ENCODE data around the gene APBA1. TPM values are rescaled to one million over a fixed set of nuclear protein-coding genes. Genes with fewer than 3 reads are reported as not detected.

The APBA1 gene
- total RNA-seq, 8 experiments from 2014 or later: 0.73 to 30.5 (median 15.7) TPM

GRCh38 chr9:69527454-69527853, 144.7 kb downstream of the APBA1 start:
- Histone ChIP-seq H3K4me1 (replicated peaks in 1 of 2) (no peaks in the 10 kb centered on the region), H3K4me3 (no peak overlapping the region), H3K27ac (no peak overlapping the region)
- ATAC-seq (replicated peaks in 6 of 8): no peak
- in situ Hi-C loops (cut with MboI; ENCODE audit: low pct_unique_long_range_greater_than_20kb in 2 of 9, low sequenced_read_pairs in 9 of 9, unreplicated experiment in 9 of 9): loop anchor here in 2 of 9 experiments (25.0 kb wide), 2 partner anchors 90 to 115 kb away; no protein-coding TSS in a partner anchor
- 73 to 100% (median 100%) methylated on average over 1 of the region's 1 CpG; no CpG with 5 or more reads in 1 of the 10 experiments for WGBS, 10 experiments

GRCh38 chr9:69526699-69527098, 145.5 kb downstream of the APBA1 start:
- ATAC-seq (replicated peaks in 6 of 8): no peak
- 71 to 100% (median 92%) methylated on average over 1 to 2 of the region's 2 CpGs; no CpG with 5 or more reads in 3 of the 10 experiments for WGBS, 10 experiments
- Histone ChIP-seq H3K4me3 (no peak overlapping the region), H3K27ac (no peak overlapping the region), H3K4me1 (replicated peaks in 1 of 2) (no peaks in the 10 kb centered on the region)
- in situ Hi-C loops (cut with MboI; ENCODE audit: low pct_unique_long_range_greater_than_20kb in 2 of 9, low sequenced_read_pairs in 9 of 9, unreplicated experiment in 9 of 9): loop anchor here in 2 of 9 experiments (25.0 kb wide), 2 partner anchors 89 to 114 kb away; no protein-coding TSS in a partner anchor

DNA sequence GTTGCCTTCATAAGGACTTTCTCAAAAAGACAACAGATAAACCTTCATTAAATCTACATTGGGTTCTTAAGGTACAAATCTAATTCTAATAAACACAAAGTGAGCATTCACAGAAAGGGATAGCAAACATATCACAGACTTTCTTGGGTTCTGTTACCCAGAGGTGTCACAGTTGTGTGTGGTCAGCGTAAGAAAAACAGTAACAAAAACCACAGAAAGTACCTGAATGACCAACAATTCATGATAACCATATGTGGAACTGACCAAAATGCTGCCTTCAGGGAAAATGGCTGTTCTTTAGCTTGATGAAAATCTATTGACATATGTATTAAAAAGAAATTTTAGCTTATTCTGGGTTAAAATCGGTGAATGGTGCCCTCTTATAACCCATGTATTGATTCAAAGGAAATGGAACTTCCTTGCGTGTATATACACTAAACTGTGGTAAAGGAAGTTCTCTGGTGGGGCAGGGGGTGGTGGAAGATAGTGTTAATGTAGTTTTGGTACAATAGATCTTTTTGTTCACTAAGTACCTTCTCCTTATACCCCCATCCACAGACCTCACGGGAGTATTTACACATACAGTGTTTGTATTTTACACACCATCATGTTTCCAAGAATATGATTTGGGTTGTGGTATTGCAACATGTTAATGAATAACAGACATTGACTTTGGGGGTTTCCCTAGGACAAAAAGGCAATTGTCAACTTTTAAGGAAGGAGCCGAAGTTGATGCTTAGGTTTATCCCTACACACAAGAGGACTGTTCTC, 152.5 kb downstream of the APBA1 start:
- in situ Hi-C loops (cut with MboI; ENCODE audit: low pct_unique_long_range_greater_than_20kb in 2 of 9, low sequenced_read_pairs in 9 of 9, unreplicated experiment in 9 of 9): no loop called here
- no peaks in the 10 kb centered on the region for H3K4me1 ChIP-seq (replicated peaks in 1 of 2)
- 14 to 100% (median 79%) methylated on average over 1 to 5 of the region's 5 CpGs for WGBS, 10 experiments
- no peak overlapping the region for H3K27ac ChIP-seq
- H3K4me3 ChIP-seq: no peak overlapping the region
- ATAC-seq (replicated peaks in 6 of 8): no peak

DNA sequence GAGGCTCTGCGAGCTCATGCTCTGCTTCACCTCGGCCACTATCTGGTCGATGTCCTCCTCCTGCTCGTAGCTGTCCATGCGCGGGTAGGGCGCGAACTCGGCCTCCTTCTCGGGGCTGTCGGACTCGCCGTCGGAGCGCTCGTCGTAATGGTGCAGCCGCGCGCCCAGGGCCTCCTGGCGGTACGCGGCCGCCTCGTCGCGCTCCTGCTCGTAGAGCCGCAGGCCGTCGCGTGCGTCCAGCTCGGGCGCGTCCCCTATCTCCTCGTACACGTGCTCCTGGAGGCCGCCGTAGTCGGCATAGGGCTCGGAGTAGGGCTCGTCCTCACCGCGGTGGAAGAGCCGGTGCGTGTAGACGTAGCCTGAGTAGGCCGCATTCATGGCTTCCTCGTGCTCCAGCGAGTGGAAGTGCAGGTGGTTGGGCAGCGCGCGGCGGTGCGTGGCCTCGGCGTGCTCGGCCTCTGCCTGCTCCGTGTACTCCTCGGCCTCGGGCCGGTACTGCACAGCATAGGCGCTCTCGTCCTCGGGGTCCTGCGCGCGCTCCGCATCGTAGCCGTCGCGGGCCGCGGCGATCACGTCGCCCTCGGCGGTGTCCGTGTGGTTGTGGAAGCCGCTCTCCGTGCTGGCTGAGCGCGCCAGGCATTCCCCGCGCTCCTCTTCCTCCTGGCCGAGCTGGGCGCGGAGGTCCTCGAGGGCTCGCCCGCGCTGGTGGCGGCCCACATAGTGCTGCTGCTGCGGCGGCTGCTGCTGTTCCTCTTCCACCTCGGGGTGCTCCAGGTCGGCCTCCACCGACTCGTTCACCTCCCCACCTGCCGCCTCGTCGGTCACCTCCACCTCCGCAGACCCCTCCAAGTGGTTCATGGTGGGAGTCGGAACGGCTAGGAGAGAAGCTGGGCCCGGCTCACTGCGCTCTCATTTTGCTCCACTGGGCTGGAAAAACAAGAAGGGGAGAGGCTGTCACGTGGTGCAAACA, 155.5 kb downstream of the APBA1 start:
- Histone ChIP-seq H3K4me1 (replicated peaks in 1 of 2) (peaks cover 16 to 17% of the 10 kb centered on the region in 2 donors), H3K27ac (no peak overlapping the region), H3K4me3 (no peak overlapping the region)
- WGBS, 10 experiments: 83 to 100% (median 96%) methylated on average over 1 to 23 of the region's 111 CpGs; no CpG with 5 or more reads in 2 of the 10 experiments
- in situ Hi-C loops (cut with MboI; ENCODE audit: low pct_unique_long_range_greater_than_20kb in 2 of 9, low sequenced_read_pairs in 9 of 9, unreplicated experiment in 9 of 9): no loop called here
- no peak for ATAC-seq (replicated peaks in 6 of 8)

- peaks cover 16 to 17% of the 10 kb centered on the region in 2 donors for H3K4me1 ChIP-seq (replicated peaks in 1 of 2)
- ATAC-seq (replicated peaks in 6 of 8): no peak
- WGBS, 10 experiments: 60 to 97% (median 93%) methylated on average over 2 to 16 of the region's 23 CpGs; no CpG with 5 or more reads in 6 of the 10 experiments
- H3K4me3 ChIP-seq: no peak overlapping the region
- in situ Hi-C loops (cut with MboI; ENCODE audit: low pct_unique_long_range_greater_than_20kb in 2 of 9, low sequenced_read_pairs in 9 of 9, unreplicated experiment in 9 of 9): no loop called here
- H3K27ac ChIP-seq: no peak overlapping the region
Observed at GRCh38 chr9:69515810-69516209, 156.4 kb downstream of the APBA1 start.

- ATAC-seq (replicated peaks in 6 of 8): peak in 6 of 8 experiments; percentile 25 to 98 (median 84)
- H3K4me1 ChIP-seq (replicated peaks in 1 of 2): peaks cover 16 to 17% of the 10 kb centered on the region in 2 donors
- H3K4me3 ChIP-seq: no peak overlapping the region
- WGBS, 10 experiments: 17 to 81% (median 39%) methylated on average over 1 to 3 of the region's 3 CpGs
- H3K27ac ChIP-seq: peak overlapping the region in 1 of 2 donors; percentile 45
- in situ Hi-C loops (cut with MboI; ENCODE audit: low pct_unique_long_range_greater_than_20kb in 2 of 9, low sequenced_read_pairs in 9 of 9, unreplicated experiment in 9 of 9): no loop called here
Observed at GRCh38 chr9:69513141-69513820, 158.9 kb downstream of the APBA1 start.

GRCh38 chr9:69504058-69504457, 168.1 kb downstream of the APBA1 start:
- Histone ChIP-seq H3K4me1 (replicated peaks in 1 of 2) (peaks cover 10 to 16% of the 10 kb centered on the region in 2 donors), H3K4me3 (no peak overlapping the region), H3K27ac (no peak overlapping the region)
- WGBS, 10 experiments: 56 to 100% (median 90%) methylated on average over 1 of the region's 1 CpG; no CpG with 5 or more reads in 1 of the 10 experiments
- ATAC-seq (replicated peaks in 6 of 8): no peak
- in situ Hi-C loops (cut with MboI; ENCODE audit: low pct_unique_long_range_greater_than_20kb in 2 of 9, low sequenced_read_pairs in 9 of 9, unreplicated experiment in 9 of 9): no loop called here

- no peak overlapping the region for H3K4me3 ChIP-seq
- ATAC-seq (replicated peaks in 6 of 8): peak in 3 of 8 experiments; percentile 71 to 92 (median 72)
- 50 to 100% (median 77%) methylated on average over 1 to 4 of the region's 4 CpGs for WGBS, 10 experiments
- peaks cover 22 to 29% of the 10 kb centered on the region in 2 donors for H3K4me1 ChIP-seq (replicated peaks in 1 of 2)
- in situ Hi-C loops (cut with MboI; ENCODE audit: low pct_unique_long_range_greater_than_20kb in 2 of 9, low sequenced_read_pairs in 9 of 9, unreplicated experiment in 9 of 9): no loop called here
- H3K27ac ChIP-seq: no peak overlapping the region
Observed at GRCh38 chr9:69502671-69503301, 169.4 kb downstream of the APBA1 start.

GRCh38 chr9:69500896-69501295, 171.3 kb downstream of the APBA1 start:
- no peak for ATAC-seq (replicated peaks in 6 of 8)

GRCh38 chr9:69499959-69500358, 172.2 kb downstream of the APBA1 start:
- peak in 1 of 8 experiments; percentile 8 for ATAC-seq (replicated peaks in 6 of 8)
- Histone ChIP-seq H3K4me3 (no peak overlapping the region), H3K27ac (peak overlapping the region in 1 of 2 donors; percentile 40), H3K4me1 (replicated peaks in 1 of 2) (peaks cover 25 to 32% of the 10 kb centered on the region in 2 donors)
- in situ Hi-C loops (cut with MboI; ENCODE audit: low pct_unique_long_range_greater_than_20kb in 2 of 9, low sequenced_read_pairs in 9 of 9, unreplicated experiment in 9 of 9): no loop called here
- WGBS, 10 experiments: 43 to 80% (median 66%) methylated on average over 1 to 4 of the region's 4 CpGs; no CpG with 5 or more reads in 1 of the 10 experiments

More at GRCh38 chr9:69500896-69501295, 171.3 kb downstream of the APBA1 start:
- no peak overlapping the region for H3K4me3 ChIP-seq
- WGBS, 10 experiments: 58 to 100% (median 85%) methylated on average over 2 to 6 of the region's 6 CpGs; no CpG with 5 or more reads in 1 of the 10 experiments
- H3K4me1 ChIP-seq (replicated peaks in 1 of 2): peaks cover 25 to 32% of the 10 kb centered on the region in 2 donors
- H3K27ac ChIP-seq: no peak overlapping the region
- in situ Hi-C loops (cut with MboI; ENCODE audit: low pct_unique_long_range_greater_than_20kb in 2 of 9, low sequenced_read_pairs in 9 of 9, unreplicated experiment in 9 of 9): no loop called here

DNA sequence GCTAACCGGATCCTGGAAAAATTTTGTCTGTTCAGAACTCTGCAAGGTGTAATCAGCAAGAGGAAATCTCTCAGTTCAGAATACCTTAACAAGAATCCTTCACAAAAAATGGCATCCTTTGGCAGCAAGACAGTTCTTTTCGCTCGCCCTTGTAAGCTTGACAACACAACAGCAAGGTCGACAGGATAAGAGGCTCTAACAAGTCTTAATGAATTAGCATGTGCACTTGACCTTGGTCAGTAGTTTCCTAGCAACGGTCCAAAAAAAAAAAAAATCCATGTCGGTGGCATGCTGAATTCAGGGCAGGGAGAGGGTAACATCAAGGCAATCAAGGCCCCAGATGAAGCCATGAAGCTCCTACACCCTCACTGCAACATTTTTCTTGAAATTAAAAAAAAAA, 172.8 kb downstream of the APBA1 start:
- in situ Hi-C loops (cut with MboI; ENCODE audit: low pct_unique_long_range_greater_than_20kb in 2 of 9, low sequenced_read_pairs in 9 of 9, unreplicated experiment in 9 of 9): no loop called here
- peaks cover 25 to 32% of the 10 kb centered on the region in 2 donors for H3K4me1 ChIP-seq (replicated peaks in 1 of 2)
- H3K27ac ChIP-seq: peak overlapping the region in 1 of 2 donors; percentile 40
- no peak overlapping the region for H3K4me3 ChIP-seq
- 17 to 100% (median 40%) methylated on average over 1 to 6 of the region's 6 CpGs; no CpG with 5 or more reads in 1 of the 10 experiments for WGBS, 10 experiments
- ATAC-seq (replicated peaks in 6 of 8): peak in 5 of 8 experiments; percentile 65 to 85 (median 79)

- peaks cover 25 to 32% of the 10 kb centered on the region in 2 donors for H3K4me1 ChIP-seq (replicated peaks in 1 of 2)
- peak overlapping the region; percentile 33 to 65 for H3K27ac ChIP-seq
- peak in 3 of 8 experiments; percentile 56 to 71 (median 61) for ATAC-seq (replicated peaks in 6 of 8)
- H3K4me3 ChIP-seq: no peak overlapping the region
- in situ Hi-C loops (cut with MboI; ENCODE audit: low pct_unique_long_range_greater_than_20kb in 2 of 9, low sequenced_read_pairs in 9 of 9, unreplicated experiment in 9 of 9): no loop called here
- 40 to 100% (median 77%) methylated on average over 1 to 3 of the region's 3 CpGs; no CpG with 5 or more reads in 2 of the 10 experiments for WGBS, 10 experiments
Observed at GRCh38 chr9:69498470-69498869, 173.7 kb downstream of the APBA1 start.

All from motor neuron (in vitro differentiated cells).